PC-3 (cell line): Measurements from ENCODE around the gene SET. TPM values are rescaled to one million over a fixed set of nuclear protein-coding genes. Genes with fewer than 3 reads are reported as not detected.

Experiments used
- ATAC-seq: fragments of 200-7000 bp; cut with Tn5 transposase; 2 replicates; pipeline ENCODE4 v1.9.1; 2020; ENCODE audit warnings: mild to moderate bottlenecking, moderate library complexity
- BruUV-seq: library from RNA; stranded (reverse); fragments of 400-500 nt; replicated peaks from 2 replicates; lab custom pipeline; 2021; lab: Mats Ljungman, UMichigan
- CTCF ChIA-PET: fragments of 300-600 bp; sonication (Branson Sonifier 250); formaldehyde crosslinking; loops from one replicate; lab custom pipeline; 2022; ENCODE audit warnings: antibody characterized with exemption; lab: Charles Lee
- POLR2A ChIA-PET: fragments of 300-600 bp; sonication (Branson Sonifier 250); formaldehyde crosslinking; loops from one replicate; lab custom pipeline; 2022; ENCODE audit warnings: antibody characterized with exemption; ENCODE audit not compliant: unreplicated experiment; lab: Charles Lee
- DNase-seq: peaks from one replicate; pipeline ENCODE4 v3.0.0-alpha.2; 2015
- H2AFZ ChIP-seq: fragments of 300-600 bp; sonication (generic); 2 replicates; pipeline ENCODE4 v1.6.0; 2016; ENCODE audit warnings: antibody characterized with exemption, low read length
- H3F3A ChIP-seq: fragments of 300-600 bp; sonication (generic); one replicate; pipeline ENCODE4 v1.6.0; 2017; ENCODE audit warnings: antibody characterized with exemption, low read length, control low read depth, mild to moderate bottlenecking; ENCODE audit not compliant: unreplicated experiment
- H3K27ac ChIP-seq: fragments of 300-600 bp; sonication (generic); 2 replicates; pipeline ENCODE4 v1.5.1; 2016; ENCODE audit warnings: mild to moderate bottlenecking, low read length
- H3K27me3 ChIP-seq: fragments of 300-600 bp; sonication (generic); 2 replicates; pipeline ENCODE4 v1.6.1; 2016; ENCODE audit warnings: low read length, mixed read lengths
- H3K36me3 ChIP-seq: fragments of 300-600 bp; sonication (generic); 2 replicates; pipeline ENCODE4 v1.6.1; 2016; ENCODE audit warnings: low read depth, mixed run types, low read length, mixed read lengths
- H3K4me1 ChIP-seq: fragments of 300-600 bp; sonication (generic); 2 replicates; pipeline ENCODE4 v1.5.1; 2016; ENCODE audit warnings: low read length; ENCODE audit not compliant: insufficient read depth
- H3K4me2 ChIP-seq: fragments of 300-600 bp; sonication (generic); 2 replicates; pipeline ENCODE4 v1.6.0; 2016; ENCODE audit warnings: low read length
- H3K4me3 ChIP-seq: fragments of 300-600 bp; sonication (generic); 2 replicates; pipeline ENCODE4 v1.5.1; 2016; ENCODE audit warnings: mild to moderate bottlenecking, low read length, mixed read lengths
- H3K79me2 ChIP-seq: fragments of 300-600 bp; sonication (generic); 2 replicates; pipeline ENCODE4 v1.6.1; 2017; ENCODE audit warnings: low read length, mixed read lengths
- H3K9ac ChIP-seq: fragments of 300-600 bp; sonication (generic); 2 replicates; pipeline ENCODE4 v1.6.0; 2016; ENCODE audit warnings: mild to moderate bottlenecking, low read length
- H3K9me2 ChIP-seq: fragments of 300-600 bp; sonication (generic); replicated peaks from 2 replicates; pipeline ENCODE4 v1.6.1; 2016; ENCODE audit warnings: mixed run types, low read length, mixed read lengths
- H3K9me3 ChIP-seq: fragments of 300-600 bp; sonication (generic); 2 replicates; pipeline ENCODE4 v1.6.1; 2016; ENCODE audit warnings: low read length, mixed read lengths
- H4K20me1 ChIP-seq: fragments of 300-600 bp; sonication (generic); 2 replicates; pipeline ENCODE4 v1.6.1; 2016; ENCODE audit warnings: low read length, mixed read lengths
- EZH2 ChIP-seq: fragments of 300-600 bp; sonication (generic); IDR thresholded peaks from one replicate; pipeline ENCODE4 v1.6.1; 2017; ENCODE audit warnings: antibody characterized with exemption, mild to moderate bottlenecking, low read length; ENCODE audit not compliant: unreplicated experiment
- EZH2phosphoT487 ChIP-seq: fragments of 300-600 bp; sonication (generic); IDR thresholded peaks from 2 replicates; pipeline ENCODE4 v1.6.1; 2018; ENCODE audit warnings: mild to moderate bottlenecking, antibody characterized with exemption, low read length, borderline replicate concordance
- intact Hi-C: fragments of 100-400 bp; cut with micrococcal nuclease; formaldehyde crosslinking; loops from 2 replicates; pipeline ENCODE4 v1.9.0; 2023
- total RNA-seq: library from RNA; depleted of rRNA; stranded (reverse); fragments of >200 nt; gene quantifications from 2 replicates; pipeline ENCODE4 v1.2.3, GENCODE V29; 2014
- TF ChIP-seq, protein P1 (sequence below): fragments of 300-600 bp; sonication (generic); conservative IDR thresholded peaks from 2 replicates; pipeline ENCODE4 v1.5.1; 2017; ENCODE audit warnings: antibody characterized with exemption, low read depth, mild to moderate bottlenecking, low read length

Gene SET
- total RNA-seq, 1 experiment from 2014 or later, result 647 TPM

DNA sequence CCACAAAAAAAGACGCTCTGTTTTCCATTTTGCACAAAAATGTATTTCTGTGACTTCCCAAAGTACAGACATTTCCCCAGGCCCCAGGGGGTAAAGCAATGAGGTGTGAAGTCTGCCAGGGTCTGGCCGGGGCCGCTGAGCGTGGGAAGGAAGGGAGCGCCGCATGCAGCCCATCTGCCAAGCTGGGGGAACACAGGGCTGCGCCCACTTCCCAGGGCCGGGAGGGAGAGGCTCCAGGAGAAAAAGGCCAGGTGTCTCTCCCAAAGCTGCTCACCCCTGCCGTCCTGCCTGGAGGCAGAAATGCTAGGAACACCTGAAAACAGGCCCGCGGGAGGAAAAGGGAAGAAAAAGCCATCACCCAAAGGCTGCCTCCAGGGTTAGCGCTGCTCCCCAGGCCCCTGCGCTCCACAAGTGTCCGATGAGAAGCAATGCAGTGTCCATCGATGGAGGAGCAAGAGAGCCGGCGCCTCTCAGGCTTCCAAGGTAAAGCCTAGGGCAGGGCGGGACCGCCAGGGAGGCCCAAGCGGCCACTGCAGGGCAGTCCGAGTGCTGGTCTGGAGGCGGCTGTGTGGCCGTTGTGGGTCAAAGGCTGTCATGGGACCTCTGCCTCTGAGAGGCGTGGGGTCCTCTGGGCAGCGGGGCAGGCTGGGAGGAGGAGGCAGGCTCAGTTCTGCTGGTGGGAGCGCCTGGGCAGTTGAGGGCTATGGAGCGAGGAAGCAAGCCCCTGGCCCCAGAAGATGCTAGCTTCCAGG lies 40.9 kb downstream of the SET start:
- intact Hi-C loops, result no loop called here
- Histone ChIP-seq H3K9ac (no peak overlapping the region), H3K4me3 (no peak overlapping the region), H3K9me2 (no peaks in the 10 kb centered on the region), H3K9me3 (no peaks in the 10 kb centered on the region), H3K79me2 (no peaks in the 10 kb centered on the region), H3K4me1 (no peaks in the 10 kb centered on the region), H2AFZ (no peak overlapping the region), H3K27ac (no peak overlapping the region), H4K20me1 (no peaks in the 10 kb centered on the region), H3K27me3 (no peaks in the 10 kb centered on the region), H3K4me2 (no peak overlapping the region), H3F3A (no peaks in the 10 kb centered on the region), H3K36me3 (no peaks in the 10 kb centered on the region)
- POLR2A ChIA-PET, result no interaction called here
- TF ChIP-seq EZH2 (no peak), EZH2phosphoT487 (no peak)
- TF ChIP-seq, protein P1, sequence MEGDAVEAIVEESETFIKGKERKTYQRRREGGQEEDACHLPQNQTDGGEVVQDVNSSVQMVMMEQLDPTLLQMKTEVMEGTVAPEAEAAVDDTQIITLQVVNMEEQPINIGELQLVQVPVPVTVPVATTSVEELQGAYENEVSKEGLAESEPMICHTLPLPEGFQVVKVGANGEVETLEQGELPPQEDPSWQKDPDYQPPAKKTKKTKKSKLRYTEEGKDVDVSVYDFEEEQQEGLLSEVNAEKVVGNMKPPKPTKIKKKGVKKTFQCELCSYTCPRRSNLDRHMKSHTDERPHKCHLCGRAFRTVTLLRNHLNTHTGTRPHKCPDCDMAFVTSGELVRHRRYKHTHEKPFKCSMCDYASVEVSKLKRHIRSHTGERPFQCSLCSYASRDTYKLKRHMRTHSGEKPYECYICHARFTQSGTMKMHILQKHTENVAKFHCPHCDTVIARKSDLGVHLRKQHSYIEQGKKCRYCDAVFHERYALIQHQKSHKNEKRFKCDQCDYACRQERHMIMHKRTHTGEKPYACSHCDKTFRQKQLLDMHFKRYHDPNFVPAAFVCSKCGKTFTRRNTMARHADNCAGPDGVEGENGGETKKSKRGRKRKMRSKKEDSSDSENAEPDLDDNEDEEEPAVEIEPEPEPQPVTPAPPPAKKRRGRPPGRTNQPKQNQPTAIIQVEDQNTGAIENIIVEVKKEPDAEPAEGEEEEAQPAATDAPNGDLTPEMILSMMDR, result no peak
- no peak for ATAC-seq
- CTCF ChIA-PET, result no interaction called here
- no peak for DNase-seq
- BruUV-seq, result no TSS peak

DNA sequence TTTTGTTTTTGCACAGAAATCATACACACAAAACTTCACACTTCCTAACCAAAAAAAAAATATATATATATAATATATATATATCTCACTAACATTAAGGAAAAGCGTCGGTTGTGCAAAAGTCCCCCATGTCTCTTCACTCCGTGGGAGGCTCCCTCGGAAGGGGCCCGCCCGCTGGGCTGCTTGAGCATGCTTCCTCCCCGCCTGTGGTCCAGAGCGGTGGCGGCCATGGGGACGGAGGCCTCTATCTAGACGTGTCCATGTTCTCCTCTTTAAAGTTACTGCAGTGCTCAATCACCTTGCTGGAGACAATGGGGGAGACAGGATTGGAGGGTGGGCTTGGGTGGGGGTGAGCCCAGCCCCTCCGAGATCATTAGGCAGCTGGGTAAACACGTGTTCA lies 42.1 kb downstream of the SET start:
- POLR2A ChIA-PET, result no interaction called here
- Histone ChIP-seq H3K4me3 (no peak overlapping the region), H3K9me2 (no peaks in the 10 kb centered on the region), H3K27me3 (no peaks in the 10 kb centered on the region), H3K79me2 (no peaks in the 10 kb centered on the region), H3K4me1 (no peaks in the 10 kb centered on the region), H3F3A (no peaks in the 10 kb centered on the region), H3K9me3 (no peaks in the 10 kb centered on the region), H3K9ac (no peak overlapping the region), H3K36me3 (no peaks in the 10 kb centered on the region), H3K4me2 (no peak overlapping the region), H4K20me1 (no peaks in the 10 kb centered on the region), H2AFZ (no peak overlapping the region), H3K27ac (no peak overlapping the region)
- no peak for DNase-seq
- CTCF ChIA-PET, result no interaction called here
- TF ChIP-seq EZH2phosphoT487 (no peak), EZH2 (no peak)
- TF ChIP-seq, protein P1, result no peak
- intact Hi-C loops, result no loop called here
- no peak for ATAC-seq
- no TSS peak for BruUV-seq

DNA sequence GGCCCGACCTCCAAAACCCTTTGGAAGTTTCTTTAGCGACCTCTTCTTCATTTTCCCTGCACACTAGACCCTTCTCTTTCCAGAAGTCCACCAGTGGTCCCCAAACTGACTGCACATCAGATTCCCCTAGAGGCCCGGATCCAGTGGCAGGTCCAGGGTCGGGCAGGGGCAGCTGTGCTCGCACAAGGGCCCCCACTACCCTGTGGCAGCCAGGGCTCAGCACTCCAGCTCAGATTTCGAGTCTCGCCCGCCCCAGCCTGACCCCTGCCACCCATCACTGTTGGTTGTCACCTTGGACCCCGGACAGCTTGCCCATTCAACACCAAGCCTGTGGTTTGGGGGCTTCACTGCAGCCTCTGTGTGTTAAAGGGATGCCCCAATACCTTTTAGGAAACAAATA lies 42.7 kb downstream of the SET start:
- ChIA-PET CTCF (no interaction called here), POLR2A (no interaction called here)
- Histone ChIP-seq H3K4me2 (no peak overlapping the region), H3F3A (no peaks in the 10 kb centered on the region), H3K9me3 (no peaks in the 10 kb centered on the region), H3K27me3 (no peaks in the 10 kb centered on the region), H3K9me2 (no peaks in the 10 kb centered on the region), H3K9ac (no peak overlapping the region), H3K27ac (no peak overlapping the region), H3K79me2 (no peaks in the 10 kb centered on the region), H3K36me3 (no peaks in the 10 kb centered on the region), H3K4me3 (no peak overlapping the region), H4K20me1 (no peaks in the 10 kb centered on the region), H3K4me1 (no peaks in the 10 kb centered on the region), H2AFZ (no peak overlapping the region)
- TF ChIP-seq, protein P1, result no peak
- TF ChIP-seq EZH2 (no peak), EZH2phosphoT487 (no peak)
- no TSS peak for BruUV-seq
- DNase-seq, result no peak
- intact Hi-C loops, result no loop called here
- no peak for ATAC-seq
